HCT116 (cell line): Measurements from ENCODE around the gene CAB39.

ENCODE experiments used
- EZH2 ChIP-seq: fragments of 200-600 bp; sonication (generic); IDR thresholded peaks from 2 replicates; pipeline ENCODE4 v1.6.1; 2017; ENCODE audit warnings: antibody characterized with exemption, mixed run types
- POLR2A ChIP-seq: IDR thresholded peaks from 2 replicates; pipeline ENCODE4 v1.7.0; 2011; ENCODE audit warnings: borderline replicate concordance; ENCODE audit not compliant: insufficient read depth, insufficient read length; ENCODE audit errors: extremely low read depth
- YY1 ChIP-seq: IDR thresholded peaks from 2 replicates; pipeline ENCODE4 v1.6.1; 2011; ENCODE audit warnings: low read length, low read depth, moderate library complexity, mild to moderate bottlenecking; ENCODE audit not compliant: insufficient replicate concordance; ENCODE audit errors: extremely low read depth
- ZNF274 ChIP-seq: fragments of 200-500 bp; sonication (Bioruptor generic); IDR thresholded peaks from 2 replicates; pipeline ENCODE4 v1.6.1; 2014; ENCODE audit warnings: mild to moderate bottlenecking, low read depth, low read length, inconsistent platforms
- TF ChIP-seq, protein P1 (sequence below), 3 experiments: fragments of 200-600 bp in 1 of 3; sonication (generic) in 1 of 3; IDR thresholded peaks in 2 of 3; conservative IDR thresholded peaks in 1 of 3; 2 replicates each; pipeline ENCODE4 v1.5.1; 2012 to 2017; ENCODE audit warnings: low read depth in 2 of 3, low read length in 2 of 3, antibody characterized with exemption in 1 of 3, borderline replicate concordance in 1 of 3, control low read depth in 1 of 3, mild to moderate bottlenecking in 1 of 3, mixed read lengths in 1 of 3, mixed run types in 1 of 3, moderate library complexity in 1 of 3; ENCODE audit not compliant: insufficient read depth in 1 of 3

DNA sequence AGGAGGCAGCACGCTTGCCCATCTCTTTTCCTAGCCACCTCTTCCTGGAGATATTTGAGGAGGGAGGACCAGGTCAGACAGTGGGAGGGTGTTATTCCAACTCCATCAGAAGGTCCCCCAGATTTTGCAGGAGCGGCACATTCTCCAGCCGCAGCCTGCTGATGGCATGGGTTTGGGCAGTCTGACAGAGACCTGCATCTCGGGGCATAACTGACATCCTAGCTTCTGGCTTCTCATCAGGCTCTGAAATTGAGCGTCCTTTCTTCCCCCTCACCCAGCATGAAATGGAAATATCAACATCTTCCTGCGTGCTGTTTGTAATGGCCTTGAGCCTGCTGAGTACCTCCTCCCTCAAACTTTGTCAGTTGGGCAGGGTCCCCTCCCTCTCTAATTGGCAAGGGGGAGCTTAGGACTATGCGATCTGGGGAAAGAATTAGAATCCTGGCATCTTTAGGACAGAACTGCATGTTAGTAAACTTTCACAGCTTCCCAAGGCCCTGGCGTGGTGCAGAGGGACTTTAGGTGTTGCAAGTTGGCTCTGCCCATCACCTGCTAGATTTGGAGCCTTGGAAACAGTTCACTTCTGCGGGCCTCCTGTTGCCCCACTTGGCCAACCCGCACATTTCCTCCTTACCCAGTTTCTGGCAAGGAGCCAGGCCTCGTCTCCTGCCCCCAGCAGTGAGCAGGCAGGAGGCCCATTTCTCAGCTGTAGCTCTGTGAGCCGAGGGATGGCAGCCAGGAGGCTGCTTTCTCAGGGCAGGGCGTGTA, 154.3 kb downstream of the CAB39 start:
- TF ChIP-seq, protein P1, sequence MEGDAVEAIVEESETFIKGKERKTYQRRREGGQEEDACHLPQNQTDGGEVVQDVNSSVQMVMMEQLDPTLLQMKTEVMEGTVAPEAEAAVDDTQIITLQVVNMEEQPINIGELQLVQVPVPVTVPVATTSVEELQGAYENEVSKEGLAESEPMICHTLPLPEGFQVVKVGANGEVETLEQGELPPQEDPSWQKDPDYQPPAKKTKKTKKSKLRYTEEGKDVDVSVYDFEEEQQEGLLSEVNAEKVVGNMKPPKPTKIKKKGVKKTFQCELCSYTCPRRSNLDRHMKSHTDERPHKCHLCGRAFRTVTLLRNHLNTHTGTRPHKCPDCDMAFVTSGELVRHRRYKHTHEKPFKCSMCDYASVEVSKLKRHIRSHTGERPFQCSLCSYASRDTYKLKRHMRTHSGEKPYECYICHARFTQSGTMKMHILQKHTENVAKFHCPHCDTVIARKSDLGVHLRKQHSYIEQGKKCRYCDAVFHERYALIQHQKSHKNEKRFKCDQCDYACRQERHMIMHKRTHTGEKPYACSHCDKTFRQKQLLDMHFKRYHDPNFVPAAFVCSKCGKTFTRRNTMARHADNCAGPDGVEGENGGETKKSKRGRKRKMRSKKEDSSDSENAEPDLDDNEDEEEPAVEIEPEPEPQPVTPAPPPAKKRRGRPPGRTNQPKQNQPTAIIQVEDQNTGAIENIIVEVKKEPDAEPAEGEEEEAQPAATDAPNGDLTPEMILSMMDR (IDR thresholded peaks at IDR 0.05 in 2 of 3, conservative IDR thresholded peaks at IDR 0.05 in 1 of 3; ENCODE audit: borderline replicate concordance in 1 of 3, insufficient read depth in 1 of 3, low read depth in 2 of 3, low read length in 2 of 3) = no peak
- TF ChIP-seq POLR2A (no peak), EZH2 (no peak), YY1 (no peak), ZNF274 (no peak)
